GM19324 (cell line): Measurements from ENCODE around the gene MOAP1.
"Not testable (repeated sequence)": the region's sequence is repeated elsewhere in the genome, so short reads cannot be mapped to it uniquely, and the experiment has no call there.

ENCODE experiments used
- ATAC-seq: cut with Tn5 transposase; IDR thresholded peaks from one replicate; pipeline ENCODE4 v1.9.1; 2021; ENCODE audit warnings: mild to moderate bottlenecking, moderate library complexity; ENCODE audit not compliant: unreplicated experiment, low FRiP score

Gene MOAP1

DNA sequence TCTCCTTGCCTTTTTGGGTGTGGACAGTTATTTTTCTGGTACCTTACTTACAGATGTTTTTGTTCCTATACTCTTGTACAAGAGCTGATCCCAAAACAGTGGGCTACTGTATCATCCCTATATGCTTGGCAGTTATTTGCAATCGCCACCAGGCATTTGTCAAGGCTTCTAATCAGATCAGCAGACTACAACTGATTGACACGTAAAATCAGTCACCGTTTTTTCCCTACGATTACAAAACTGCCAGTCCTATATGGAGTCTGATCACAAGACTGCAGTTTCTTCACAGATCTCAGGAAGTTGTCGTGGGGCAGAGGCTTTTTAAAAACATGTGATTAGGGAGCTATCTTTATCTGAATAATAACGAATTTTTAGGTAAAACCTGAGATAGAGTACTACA, 1.8 kb upstream of the MOAP1 start:
- no peak for ATAC-seq

DNA sequence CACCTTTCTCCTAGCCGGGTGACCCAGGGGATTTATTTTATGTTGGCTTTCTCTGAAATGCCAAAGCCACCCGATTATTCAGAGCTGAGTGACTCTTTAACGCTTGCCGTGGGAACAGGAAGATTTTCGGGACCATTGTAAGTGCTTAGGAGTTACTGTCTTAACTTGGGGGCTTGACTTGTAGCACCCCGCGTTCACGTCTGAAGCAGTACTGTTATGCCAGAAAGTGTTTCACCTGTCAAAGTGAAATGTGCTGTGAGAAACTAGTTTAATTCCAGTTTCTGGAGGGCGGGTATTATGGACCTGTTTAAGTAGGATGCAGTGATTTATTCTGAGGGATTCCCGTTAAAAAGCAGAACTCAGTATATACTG, 638 bp upstream of the MOAP1 start:
- no peak for ATAC-seq

DNA sequence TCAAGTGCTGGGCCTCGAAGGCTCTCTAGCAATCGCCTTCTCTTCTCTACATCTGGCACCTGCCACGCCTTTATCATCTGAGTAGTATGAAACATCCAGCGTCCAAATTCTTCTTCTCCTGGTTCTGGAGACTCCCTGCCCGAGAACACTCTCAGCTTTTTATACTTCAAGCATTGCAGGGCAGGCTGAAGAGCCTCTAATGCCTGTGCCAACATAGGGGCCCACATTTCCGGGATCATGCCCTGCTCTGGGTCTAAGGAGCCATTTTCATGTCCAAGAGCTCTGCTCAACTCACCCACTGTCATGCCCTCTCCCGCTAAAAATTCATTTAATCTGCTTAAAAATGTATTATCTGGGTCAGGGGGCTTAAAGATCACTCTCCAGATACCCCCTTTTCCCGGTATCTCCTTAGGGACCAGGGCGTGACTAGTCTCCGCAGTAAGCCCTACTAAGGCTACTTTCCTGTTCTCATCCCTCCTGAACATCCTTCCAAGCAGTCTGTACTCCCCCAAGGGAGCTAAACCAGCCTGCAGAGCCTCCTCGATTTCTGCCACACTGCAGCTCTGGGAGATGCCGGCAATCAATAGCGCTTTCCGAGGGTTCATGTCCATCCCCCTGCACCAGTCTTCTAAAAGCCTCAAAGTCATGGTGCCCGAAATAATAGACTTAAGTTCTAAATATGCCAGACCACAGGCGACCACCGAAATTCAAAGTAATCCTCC, 940 bp downstream of the MOAP1 start:
- no peak for ATAC-seq

DNA sequence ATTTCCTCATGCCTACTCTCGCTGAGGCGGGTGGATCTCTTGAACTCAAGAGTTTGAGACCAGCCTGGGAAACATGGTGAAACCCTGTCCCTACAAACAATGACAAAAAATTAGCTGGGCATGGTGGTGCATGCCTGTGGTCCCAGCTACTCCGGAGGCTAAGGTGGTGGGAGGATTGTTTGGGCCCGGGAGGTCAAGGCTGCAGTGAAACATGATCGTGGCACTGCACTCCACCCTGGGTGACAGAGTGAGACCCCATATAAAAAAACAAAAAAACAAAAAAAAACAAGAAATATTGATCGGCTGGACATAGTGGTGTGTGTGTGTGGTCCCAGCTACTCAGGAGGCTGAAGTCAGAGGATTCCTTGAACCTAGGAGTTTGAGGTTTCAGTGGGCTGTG, 9.2 kb downstream of the MOAP1 start:
- ATAC-seq: no peak

DNA sequence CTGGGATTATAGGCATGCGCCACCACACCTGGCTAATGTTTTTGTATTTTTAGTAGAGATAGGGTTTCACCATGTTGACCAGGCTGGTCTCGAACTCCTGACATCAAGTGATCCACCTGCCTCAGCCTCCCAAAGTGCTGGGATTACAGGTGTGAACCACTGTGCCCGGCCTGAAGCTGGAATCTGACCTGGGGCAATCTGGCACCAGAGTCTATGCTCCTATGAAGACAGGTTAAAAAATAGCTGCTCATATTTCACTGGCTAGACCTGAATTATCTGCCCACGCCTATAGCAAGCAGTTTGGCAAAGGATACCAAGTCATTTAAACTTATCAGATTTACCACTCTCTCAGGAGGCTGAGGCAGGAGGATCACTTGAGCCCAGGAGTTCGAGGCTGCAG, 10.0 kb downstream of the MOAP1 start:
- ATAC-seq: not testable (repeated sequence)

DNA sequence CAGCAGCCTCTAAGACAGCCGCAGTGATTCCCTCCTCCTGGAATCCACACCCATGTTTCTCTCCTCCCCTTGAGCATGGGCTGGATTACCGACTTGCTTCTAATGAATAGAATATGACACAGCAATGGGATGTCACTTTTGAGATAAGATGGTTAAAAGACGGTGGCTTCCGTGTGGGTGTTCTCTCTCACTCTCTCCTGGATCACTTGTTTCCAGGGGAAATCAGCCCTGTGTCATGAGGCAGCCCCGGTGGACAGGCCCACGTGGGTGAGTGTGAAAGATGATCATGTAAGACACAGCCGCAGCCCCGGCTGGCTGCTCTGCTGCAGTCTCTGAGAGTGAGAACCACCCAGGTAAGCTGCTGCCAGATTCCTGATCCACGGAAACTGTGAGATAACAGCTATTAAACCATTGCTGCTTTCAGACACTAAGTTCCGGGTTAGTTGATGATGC, 10.7 kb downstream of the MOAP1 start:
- ATAC-seq: no peak

DNA sequence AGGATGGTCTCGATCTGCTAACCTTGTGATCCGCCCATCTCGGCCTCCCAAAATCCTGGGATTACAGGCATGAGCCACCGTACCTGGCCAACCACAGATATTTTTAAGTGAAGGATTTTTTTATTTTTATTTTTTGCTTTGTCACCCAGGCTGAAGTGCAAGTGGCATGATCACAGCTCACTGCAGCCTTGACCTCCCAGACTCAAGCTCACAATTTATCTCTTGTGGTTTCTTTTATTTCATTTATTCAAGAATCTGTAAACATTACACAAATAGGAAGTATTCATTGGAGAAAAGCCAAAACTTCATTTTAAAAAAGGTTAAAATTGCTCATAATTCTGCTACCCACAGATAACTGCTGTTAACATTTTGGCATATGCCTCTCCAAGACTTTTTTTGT, 13.3 kb downstream of the MOAP1 start:
- no peak for ATAC-seq

DNA sequence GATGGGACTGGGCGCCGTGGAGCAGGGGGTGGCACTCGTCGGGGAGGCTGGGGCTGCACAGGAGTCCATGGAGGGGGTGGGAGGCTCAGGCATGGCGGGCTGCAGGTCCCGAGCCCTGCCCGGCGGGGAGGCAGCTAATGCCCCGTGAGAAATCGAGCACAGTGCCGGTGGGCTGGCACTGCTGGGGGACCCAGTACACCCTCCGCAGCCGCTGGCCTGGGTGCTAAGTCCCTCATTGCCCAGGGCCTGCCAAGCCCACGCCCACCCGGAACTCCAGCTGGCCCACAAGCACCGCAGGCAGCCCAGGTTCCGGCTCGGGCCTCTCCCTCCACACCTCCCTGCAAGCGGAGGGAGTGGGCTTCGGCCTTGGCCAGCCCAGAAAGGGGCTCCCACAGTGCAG, 14.6 kb downstream of the MOAP1 start:
- not testable (repeated sequence) for ATAC-seq

DNA sequence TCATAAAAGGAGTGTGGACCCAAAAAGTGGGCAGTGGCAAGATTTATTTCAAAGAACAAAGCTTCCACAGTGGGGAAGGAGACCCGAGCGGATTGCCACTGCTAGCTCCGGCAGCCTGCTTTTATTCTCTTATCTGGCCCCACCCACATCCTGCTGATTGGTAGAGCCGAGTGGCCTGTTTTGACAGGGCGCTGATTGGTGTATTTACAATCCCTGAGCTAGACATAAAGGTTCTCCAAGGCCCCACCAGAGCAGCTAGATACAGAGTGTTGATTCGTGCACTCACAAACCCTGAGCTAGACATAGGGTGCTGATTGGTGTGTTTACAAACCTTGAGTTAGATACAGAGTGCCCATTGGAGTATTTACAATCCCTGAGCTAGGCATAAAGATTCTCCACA, 15.1 kb downstream of the MOAP1 start:
- not testable (repeated sequence) for ATAC-seq

DNA sequence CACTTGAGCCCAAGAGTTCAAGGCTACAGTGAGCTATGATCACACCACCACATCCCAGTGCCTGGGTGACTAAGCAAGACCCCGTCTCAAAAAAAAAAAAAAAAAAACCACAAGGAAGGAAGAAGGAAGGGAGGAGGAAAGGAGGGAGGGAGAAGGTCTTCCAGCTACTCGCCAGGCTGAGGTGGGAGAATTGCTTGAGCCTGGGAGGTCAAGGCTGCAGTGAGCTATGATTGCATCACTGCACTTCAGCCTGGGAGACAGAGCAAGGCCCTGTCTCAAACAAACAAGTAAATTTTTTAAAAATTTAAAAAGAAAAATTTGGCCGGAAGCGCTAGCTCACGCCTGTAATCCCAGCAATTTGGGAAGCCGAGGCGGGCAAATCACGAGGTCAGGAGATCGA, 16.1 kb downstream of the MOAP1 start:
- not testable (repeated sequence) for ATAC-seq

DNA sequence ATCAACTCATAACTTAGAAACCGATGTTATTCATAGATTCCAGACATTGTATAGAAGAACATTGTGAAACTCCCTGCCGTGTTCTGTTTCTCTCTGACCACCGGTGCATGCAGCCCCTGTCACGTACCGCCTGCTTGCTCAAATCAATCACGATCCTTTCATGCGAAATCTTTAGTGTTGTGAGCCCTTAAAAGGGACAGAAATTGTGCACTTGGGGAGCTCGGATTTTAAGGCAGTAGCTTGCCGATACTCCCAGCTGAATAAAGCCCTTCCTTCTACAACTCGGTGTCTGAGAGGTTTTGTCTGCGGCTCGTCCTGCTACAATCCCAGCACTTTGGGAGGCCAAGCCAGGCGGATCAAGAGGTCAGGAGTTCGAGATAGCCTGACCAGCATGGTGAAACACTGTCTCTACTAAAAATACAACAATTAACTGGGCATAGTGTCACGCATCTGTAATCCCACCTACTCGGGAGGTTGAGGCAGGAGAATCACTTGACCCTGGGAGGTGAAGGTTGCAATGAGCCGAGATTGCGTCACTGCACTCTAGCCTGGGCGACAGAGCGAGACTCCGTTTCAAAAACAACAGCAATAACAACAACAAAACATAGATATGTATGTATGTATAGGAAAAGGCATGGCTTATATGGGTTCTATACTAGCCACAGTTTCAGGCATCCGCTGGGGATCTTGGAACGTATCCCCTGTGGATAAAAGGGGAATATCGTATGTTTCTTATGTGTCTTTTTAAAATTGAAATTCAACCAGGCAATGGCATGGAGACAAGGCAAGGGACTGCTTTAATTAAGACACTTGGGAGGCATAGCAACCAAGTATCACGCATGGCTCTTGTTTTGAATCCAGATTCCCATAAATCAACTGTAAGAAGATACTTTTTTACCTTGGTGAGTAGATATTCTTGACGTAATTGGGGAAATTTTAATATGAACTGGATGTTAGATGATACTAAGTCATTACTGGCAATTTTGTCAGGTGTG, 19.1 kb downstream of the MOAP1 start:
- ATAC-seq: not testable (repeated sequence)

DNA sequence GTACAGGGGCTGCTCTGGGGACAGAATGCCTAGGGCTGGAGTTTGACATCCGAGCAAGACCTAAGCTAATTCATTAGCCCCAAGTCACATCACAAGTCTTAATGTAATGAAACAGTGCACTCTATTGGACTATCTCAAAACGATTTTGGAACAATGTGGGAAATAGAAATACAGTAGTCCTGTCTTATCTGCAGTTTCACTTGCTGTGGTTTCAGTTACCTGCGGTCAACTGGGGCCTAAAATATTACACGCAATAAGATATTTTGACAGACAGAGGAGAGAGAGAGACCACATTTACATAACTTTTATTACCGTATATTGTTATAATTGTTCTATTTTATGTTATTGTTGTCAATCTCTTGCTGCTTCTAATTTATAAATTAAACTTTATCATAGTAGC, 21.1 kb downstream of the MOAP1 start:
- ATAC-seq: no peak

DNA sequence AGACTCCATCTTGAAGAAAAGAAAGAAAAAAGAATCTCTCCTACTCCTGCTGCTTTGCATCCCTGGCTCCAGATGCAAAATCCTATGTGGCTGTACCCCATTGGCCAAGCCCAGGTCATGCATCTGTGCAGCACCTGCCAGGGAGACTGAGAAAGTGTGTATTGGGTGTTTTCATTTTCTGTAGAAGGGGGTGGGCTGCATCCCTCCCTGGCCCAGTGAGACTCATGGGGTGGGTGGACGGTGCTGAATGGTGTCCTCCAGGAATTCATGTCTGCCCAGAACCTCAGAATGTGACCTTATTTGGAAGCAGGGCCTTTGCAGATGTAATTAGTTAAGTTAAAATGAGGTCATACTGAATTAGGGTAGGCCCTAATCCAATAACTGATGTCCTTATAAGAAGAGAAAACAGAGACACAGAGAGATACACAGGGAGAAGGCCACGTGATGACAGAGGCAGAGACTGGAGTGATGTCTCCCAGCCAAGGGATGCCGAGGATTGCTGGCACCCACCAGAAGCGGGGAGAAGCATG, 23.2 kb downstream of the MOAP1 start:
- ATAC-seq: no peak

DNA sequence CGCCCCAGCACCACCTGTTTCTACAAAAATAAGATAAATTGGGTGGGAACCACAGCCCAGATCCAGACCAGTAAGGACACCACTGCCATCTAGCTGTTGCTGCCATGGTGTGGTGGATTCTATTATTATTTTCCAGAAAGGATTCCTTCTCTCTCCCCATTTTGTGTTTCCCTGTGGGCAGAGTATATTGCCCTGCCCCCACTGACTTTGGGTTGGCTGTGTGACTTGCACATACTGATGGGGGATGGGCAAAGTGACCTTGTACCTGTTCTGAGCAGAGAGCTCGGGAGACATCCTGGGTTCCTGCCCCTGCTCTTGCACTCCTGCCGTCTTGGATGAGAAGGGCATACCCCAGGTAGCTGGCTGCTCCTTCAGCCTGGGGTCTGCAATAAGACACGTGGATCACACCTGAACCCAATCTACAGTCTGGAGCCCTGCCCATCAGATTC, 24.3 kb downstream of the MOAP1 start:
- ATAC-seq: no peak

DNA sequence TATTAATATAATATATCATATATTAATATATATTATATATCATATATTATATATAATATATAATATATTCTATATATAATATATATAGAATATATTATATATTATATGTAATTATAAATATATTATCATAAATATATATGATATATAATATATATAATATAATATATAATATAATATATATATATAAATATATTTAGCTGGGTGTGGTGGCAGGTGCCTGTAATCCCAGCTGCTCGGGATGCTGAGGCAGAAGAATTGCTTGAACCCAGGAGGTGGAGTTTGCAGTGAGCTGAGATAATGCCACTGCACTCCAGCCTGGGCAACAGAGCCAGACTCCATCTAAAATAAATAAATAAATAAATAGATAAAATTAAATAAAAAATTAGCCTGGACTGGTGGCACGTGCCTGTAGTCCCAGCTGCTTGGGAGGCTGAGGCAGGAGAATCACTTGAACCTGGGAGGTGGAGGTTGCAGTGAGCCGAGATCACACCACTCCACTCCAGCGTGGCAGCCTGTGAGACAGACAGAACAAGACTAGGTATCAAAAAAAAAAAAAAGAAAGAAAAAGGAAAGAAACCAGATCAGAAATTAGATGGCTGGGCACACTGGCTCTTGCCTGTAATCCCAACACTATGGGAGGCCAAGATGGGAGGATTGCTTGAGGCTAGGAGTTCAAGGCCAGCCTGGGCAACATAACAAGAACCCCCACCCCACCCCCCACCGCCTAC, 24.9 kb downstream of the MOAP1 start:
- ATAC-seq: not testable (repeated sequence)

DNA sequence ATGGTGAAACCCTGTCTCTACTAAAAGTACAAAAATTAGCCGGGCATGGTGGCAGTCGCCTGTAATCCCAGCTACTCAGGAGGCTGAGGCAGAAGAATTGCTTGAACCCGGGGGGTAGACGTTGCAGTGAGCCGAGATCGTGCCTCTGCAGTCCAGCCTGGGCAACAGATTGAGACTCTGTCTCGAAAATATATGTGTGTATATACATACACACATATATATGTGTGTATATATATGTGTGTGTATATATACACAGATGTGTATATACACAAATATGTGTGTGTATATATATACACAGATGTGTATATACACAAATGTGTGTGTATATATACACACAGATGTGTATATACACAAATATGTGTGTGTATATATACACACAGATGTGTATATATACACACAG, 26.3 kb downstream of the MOAP1 start:
- not testable (repeated sequence) for ATAC-seq

DNA sequence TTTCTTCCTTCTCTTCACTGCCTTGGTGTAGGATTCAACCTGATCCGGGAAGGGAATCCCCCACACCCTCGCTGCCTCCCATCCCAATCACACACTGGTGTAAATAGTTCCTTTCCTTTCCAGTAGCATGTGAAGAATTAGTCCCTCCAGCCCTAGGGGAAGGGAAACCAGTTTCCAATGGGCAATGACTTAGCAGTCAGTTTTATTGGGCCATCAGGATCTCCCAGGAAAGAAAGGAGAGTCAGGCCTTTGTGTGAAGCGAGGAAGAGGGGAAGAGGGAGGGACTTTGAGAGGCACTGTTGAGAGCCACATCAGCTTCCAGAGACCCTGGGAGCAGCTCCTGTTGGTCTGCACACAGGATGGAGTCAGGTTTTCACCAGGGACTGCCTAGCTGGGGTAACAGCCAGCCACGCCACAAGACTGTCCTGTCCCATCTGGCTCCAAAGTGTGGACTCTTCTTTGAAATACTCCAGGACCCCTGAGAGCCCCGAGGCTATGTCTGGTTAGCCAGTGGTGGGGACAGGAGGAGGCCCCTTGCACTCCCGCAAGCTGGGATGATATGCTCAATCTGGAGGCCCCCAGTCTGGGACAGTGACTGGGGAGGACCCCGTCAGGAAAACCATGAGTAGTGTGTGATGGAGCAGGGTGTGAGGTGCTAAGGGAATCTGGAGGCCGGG, 27.9 kb downstream of the MOAP1 start:
- no peak for ATAC-seq

DNA sequence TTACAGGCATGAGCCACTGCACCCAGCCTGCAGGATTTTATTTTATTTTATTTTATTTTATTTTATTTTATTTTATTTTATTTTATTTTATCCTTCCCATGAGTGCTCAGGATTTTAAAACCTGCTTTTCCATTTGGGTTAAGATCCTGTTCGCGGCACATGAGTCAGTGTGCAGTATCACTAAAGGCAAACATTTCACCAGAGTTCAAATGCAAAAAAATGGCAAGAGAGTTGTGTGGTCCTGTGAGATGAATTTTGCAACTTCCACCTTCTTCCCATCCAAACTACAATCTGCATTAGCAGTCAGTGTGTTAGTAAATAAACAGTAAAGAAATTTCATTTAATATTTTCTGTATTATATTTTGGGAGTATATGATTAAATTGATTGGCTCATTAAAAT, 29.0 kb downstream of the MOAP1 start:
- no peak for ATAC-seq

DNA sequence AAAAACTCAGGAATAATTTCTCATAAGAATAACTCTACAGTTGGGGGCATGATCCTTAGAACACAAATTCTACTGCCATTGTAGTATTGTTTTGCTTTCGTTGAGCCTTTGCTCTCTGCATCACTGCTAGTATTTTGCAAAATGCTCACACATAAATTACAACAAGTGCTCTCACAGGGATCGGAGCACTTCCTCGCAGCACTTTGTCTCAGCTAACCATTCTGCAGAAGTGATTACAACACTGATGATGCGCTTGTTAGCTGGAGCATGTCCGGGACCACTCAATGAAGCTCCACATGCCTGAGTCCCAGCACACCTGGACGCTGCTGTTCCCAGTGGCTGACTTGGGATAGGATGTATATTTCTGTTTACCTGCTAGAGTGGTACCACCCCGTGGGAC, 31.6 kb downstream of the MOAP1 start:
- ATAC-seq: no peak
